HepG2 (cell line): Measurements from ENCODE around the gene C2orf42. TPM values are rescaled to one million over a fixed set of nuclear protein-coding genes. Genes with fewer than 3 reads are reported as not detected.

Source experiments
- ATF6 ChIP-seq: sonication (generic); formaldehyde crosslinking; conservative IDR thresholded peaks from 2 replicates; pipeline ENCODE4 v1.4.0; 2020; ENCODE audit warnings: missing genetic modification reagents
- ETS1 ChIP-seq: sonication (generic); formaldehyde crosslinking; IDR thresholded peaks from 2 replicates; pipeline ENCODE4 v1.4.0; 2020; ENCODE audit warnings: missing genetic modification reagents
- KMT2B ChIP-seq: IDR thresholded peaks from 2 replicates; pipeline ENCODE4 v1.6.1; 2016; ENCODE audit warnings: missing genetic modification reagents, missing compliant biosample characterization
- MAFF ChIP-seq: IDR thresholded peaks from 2 replicates; pipeline ENCODE4 v1.6.1; 2011; ENCODE audit warnings: low read depth, low read length, improper control_type of control experiment
- MAFK ChIP-seq, 2 experiments: IDR thresholded peaks in 1 of 2; conservative IDR thresholded peaks in 1 of 2; 2 replicates each; pipeline ENCODE4 v1.6.1; 2011; ENCODE audit warnings: improper control_type of control experiment in 2 of 2, low read length in 2 of 2
- MEF2D ChIP-seq: sonication (generic); formaldehyde crosslinking; IDR thresholded peaks from 2 replicates; pipeline ENCODE4 v1.5.1; 2020; ENCODE audit warnings: mild to moderate bottlenecking, missing genetic modification reagents
- MTA3 ChIP-seq: sonication (generic); formaldehyde crosslinking; IDR thresholded peaks from 2 replicates; pipeline ENCODE4 v1.4.0; 2020; ENCODE audit warnings: missing genetic modification reagents
- NFKBIZ ChIP-seq: IDR thresholded peaks from 2 replicates; pipeline ENCODE4 v1.6.1; 2018; ENCODE audit warnings: missing genetic modification reagents, missing compliant biosample characterization
- NR0B2 ChIP-seq: sonication (generic); formaldehyde crosslinking; IDR thresholded peaks from 2 replicates; pipeline ENCODE4 v1.4.0; 2020; ENCODE audit warnings: mild to moderate bottlenecking, missing genetic modification reagents
- NR3C1 ChIP-seq: sonication (generic); formaldehyde crosslinking; IDR thresholded peaks from 2 replicates; pipeline ENCODE4 v1.4.0; 2020; ENCODE audit warnings: missing genetic modification reagents
- POLR2AphosphoS2 ChIP-seq: IDR thresholded peaks from 2 replicates; pipeline ENCODE4 v1.6.1; 2011; ENCODE audit warnings: low read depth, low read length, improper control_type of control experiment
- PRDM15 ChIP-seq: sonication (generic); formaldehyde crosslinking; IDR thresholded peaks from 2 replicates; pipeline ENCODE4 v1.4.0; 2020; ENCODE audit warnings: missing genetic modification reagents
- SP1 ChIP-seq, 2 experiments: fragments of 450-650 bp in 1 of 2; sonication (generic) in 1 of 2; formaldehyde crosslinking in 1 of 2; IDR thresholded peaks; 2 replicates each; pipeline versions ENCODE4 v1.4.0 to v1.6.1; 2016 to 2020; ENCODE audit warnings: missing genetic modification reagents in 1 of 2
- SP2 ChIP-seq: sonication (generic); formaldehyde crosslinking; IDR thresholded peaks from 2 replicates; pipeline ENCODE4 v1.5.1; 2020; ENCODE audit warnings: mild to moderate bottlenecking, missing genetic modification reagents
- SP5 ChIP-seq: IDR thresholded peaks from 2 replicates; pipeline ENCODE4 v1.6.1; 2016; ENCODE audit warnings: low read depth, borderline replicate concordance
- ZNF136 ChIP-seq: sonication (generic); formaldehyde crosslinking; IDR thresholded peaks from 2 replicates; pipeline ENCODE4 v1.8.1; 2022; ENCODE audit warnings: low read depth, mild to moderate bottlenecking, moderate library complexity, missing genetic modification reagents
- ZNF282 ChIP-seq: fragments of 450-650 bp; IDR thresholded peaks from 2 replicates; pipeline ENCODE4 v1.6.1; 2018; ENCODE audit not compliant: partially characterized antibody
- ZNF382 ChIP-seq: sonication (generic); formaldehyde crosslinking; IDR thresholded peaks from 2 replicates; pipeline ENCODE4 v1.5.0; 2020; ENCODE audit warnings: missing genetic modification reagents, mild to moderate bottlenecking, borderline replicate concordance
- ZNF460 ChIP-seq: sonication (generic); formaldehyde crosslinking; IDR thresholded peaks from 2 replicates; pipeline ENCODE4 v1.5.1; 2020; ENCODE audit warnings: missing genetic modification reagents, mild to moderate bottlenecking, borderline replicate concordance
- ZNF530 ChIP-seq: sonication (generic); formaldehyde crosslinking; IDR thresholded peaks from 2 replicates; pipeline ENCODE4 v1.5.0; 2020; ENCODE audit warnings: low read depth, mild to moderate bottlenecking, missing genetic modification reagents
- ZNF672 ChIP-seq: sonication (generic); formaldehyde crosslinking; IDR thresholded peaks from 2 replicates; pipeline ENCODE4 v1.8.1; 2022; ENCODE audit warnings: missing genetic modification reagents
- ZNF766 ChIP-seq: sonication (generic); formaldehyde crosslinking; IDR thresholded peaks from 2 replicates; pipeline ENCODE4 v1.5.0; 2020; ENCODE audit warnings: missing genetic modification reagents, borderline replicate concordance
- ZSCAN29 ChIP-seq: sonication (generic); formaldehyde crosslinking; conservative IDR thresholded peaks from 2 replicates; pipeline ENCODE4 v1.4.0; 2020; ENCODE audit warnings: mild to moderate bottlenecking, missing genetic modification reagents
- polyA plus RNA-seq, 8 experiments: library from polyadenylated mRNA; depleted of rRNA in 3 of 8; stranded (reverse) in 7 of 8; unstranded in 1 of 8; fragments of >200 nt; fragmentation: Illumina TruSeq in 4 of 8; extraction: Trizol in 4 of 8; gene quantifications; 2 replicates each; pipeline versions ENCODE4 v1.2.1 to v1.2.3, GENCODE V29; 2011 to 2016; ENCODE audit warnings: low read depth in 4 of 8, missing spikeins in 1 of 8, mixed read lengths in 1 of 8; ENCODE audit not compliant: insufficient read depth in 1 of 8
- total RNA-seq, 5 experiments: library from RNA; depleted of rRNA; stranded (reverse); fragments of >200 nt; fragmentation: Illumina TruSeq; extraction: Trizol; gene quantifications; 2 replicates each; pipeline ENCODE4 v1.2.3, GENCODE V29; 2016; ENCODE audit warnings: low read depth in 1 of 5

The C2orf42 gene
- total and polyA plus RNA-seq, 2 of the 13 experiments (the other 11 are each of a cell fraction or from before 2014, with no cell fraction given) = 9.3 to 9.9 TPM

GRCh38 chr2:70141902-70142589 is 48.8 kb downstream of the C2orf42 start (continued):
- TF ChIP-seq PRDM15 (CRISPR knock-in tag) (peak; percentile 2; the same call in 1 of the 2 replicates), ZNF766 (CRISPR knock-in tag) (peak; percentile 82; the same call in 1 of the 2 replicates), ZNF530 (CRISPR knock-in tag) (no peak), MTA3 (CRISPR knock-in tag) (no peak), ZNF282 (no peak), ETS1 (0 out of 2 replicates have a peak, but pooled peaks have one; percentile 65), SP2 (no peak), KMT2B (CRISPR knock-in tag) (0 out of 2 replicates have a peak, but pooled peaks have one; percentile 4), NFKBIZ (CRISPR knock-in tag) (no peak; the same call in 1 of the 2 replicates), POLR2AphosphoS2 (no peak), ATF6 (CRISPR knock-in tag) (no peak), ZNF136 (CRISPR knock-in tag) (peak; percentile 13; the same call in 1 of the 2 replicates), ZNF672 (CRISPR knock-in tag) (0 out of 2 replicates have a peak, but pooled peaks have one; percentile 26), MEF2D (no peak), MAFK (conservative IDR thresholded peaks at IDR 0.05 in 1 of 2, IDR thresholded peaks at IDR 0.05 in 1 of 2; ENCODE audit: low read length in 2 of 2) (peak; percentile 59 to 66), NR3C1 (CRISPR knock-in tag) (no peak), SP1 (IDR thresholded peaks at IDR 0.05) (no peak), SP1 (CRISPR knock-in tag; IDR thresholded peaks at IDR 0.05) (no peak; the same call in 1 of the 2 replicates), ZNF460 (CRISPR knock-in tag) (no peak), SP5 (CRISPR knock-in tag) (no peak), NR0B2 (CRISPR knock-in tag) (no peak; the same call in none of the 2 replicates), ZSCAN29 (CRISPR knock-in tag) (no peak), ZNF382 (no peak), MAFF (peak; percentile 46; the same call in 1 of the 2 replicates)
